Neural progenitor cell (in vitro differentiated cells): ENCODE measurements around the gene DLGAP3. TPM values are rescaled to one million over a fixed set of nuclear protein-coding genes. Genes with fewer than 3 reads are reported as not detected.
A peak's percentile ranks its signal among the peaks of the same experiment; 100 is the strongest.

Source experiments
- DNase-seq: peaks from one replicate; pipeline ENCODE4 v3.0.0-alpha.2; 2016; ENCODE audit warnings: low spot score
- H2AFZ ChIP-seq: fragments of 200-600 bp; sonication (generic); replicated peaks from 2 replicates; pipeline ENCODE4 v1.6.1; 2016; ENCODE audit warnings: antibody characterized with exemption
- H3F3A ChIP-seq: fragments of 200-600 bp; sonication (generic); 2 replicates; pipeline ENCODE4 v1.6.1; 2016; ENCODE audit warnings: antibody characterized with exemption, low read depth
- H3K27ac ChIP-seq: fragments of 200-600 bp; sonication (generic); 2 replicates; pipeline ENCODE4 v1.5.1; 2016; ENCODE audit warnings: mild to moderate bottlenecking
- H3K27me3 ChIP-seq: fragments of 200-600 bp; sonication (generic); 2 replicates; pipeline ENCODE4 v1.6.1; 2016; ENCODE audit warnings: mild to moderate bottlenecking, moderate library complexity
- H3K36me3 ChIP-seq: fragments of 200-600 bp; sonication (generic); 2 replicates; pipeline ENCODE4 v1.5.1; 2016
- H3K4me1 ChIP-seq: fragments of 200-600 bp; sonication (generic); 2 replicates; pipeline ENCODE4 v1.6.1; 2016; ENCODE audit warnings: mixed run types
- H3K4me2 ChIP-seq: fragments of 200-600 bp; sonication (generic); 2 replicates; pipeline ENCODE4 v1.6.1; 2016
- H3K4me3 ChIP-seq: fragments of 200-600 bp; sonication (generic); 2 replicates; pipeline ENCODE4 v1.5.1; 2016
- H3K79me2 ChIP-seq: fragments of 200-600 bp; sonication (generic); 2 replicates; pipeline ENCODE4 v1.6.1; 2016; ENCODE audit warnings: low read depth
- H3K9ac ChIP-seq: fragments of 200-600 bp; sonication (generic); 2 replicates; pipeline ENCODE4 v1.6.1; 2016
- H3K9me3 ChIP-seq: fragments of 200-600 bp; sonication (generic); 2 replicates; pipeline ENCODE4 v1.5.1; 2016; ENCODE audit warnings: low read depth
- H4K20me1 ChIP-seq: fragments of 200-600 bp; sonication (generic); 2 replicates; pipeline ENCODE4 v1.6.1; 2016; ENCODE audit warnings: low read depth
- H3K27ac Mint-ChIP-seq: 3 replicates; pipeline ENCODE4 v1.8.0; 2021; ENCODE audit warnings: mixed read lengths
- H3K27me3 Mint-ChIP-seq: 2 replicates; pipeline ENCODE4 v1.8.0; 2022; ENCODE audit warnings: low read depth, mild to moderate bottlenecking, inconsistent platforms, moderate library complexity, mixed read lengths; ENCODE audit not compliant: insufficient read depth
- H3K36me3 Mint-ChIP-seq: 3 replicates; pipeline ENCODE4 v1.8.0; 2021; ENCODE audit warnings: mixed read lengths
- H3K4me1 Mint-ChIP-seq: 3 replicates; pipeline ENCODE4 v1.8.0; 2021; ENCODE audit warnings: mixed read lengths
- H3K4me3 Mint-ChIP-seq: 3 replicates; pipeline ENCODE4 v1.8.0; 2021; ENCODE audit warnings: mild to moderate bottlenecking, moderate library complexity, mixed read lengths
- H3K9me3 Mint-ChIP-seq: 3 replicates; pipeline ENCODE4 v1.8.0; 2020; ENCODE audit warnings: mixed read lengths
- EZH2 ChIP-seq: fragments of 200-600 bp; sonication (generic); IDR thresholded peaks from 2 replicates; pipeline ENCODE4 v1.6.1; 2017; ENCODE audit warnings: antibody characterized with exemption, mild to moderate bottlenecking, moderate library complexity
- EZH2phosphoT487 ChIP-seq: fragments of 200-600 bp; sonication (generic); IDR thresholded peaks from 2 replicates; pipeline ENCODE4 v1.6.1; 2017; ENCODE audit warnings: antibody characterized with exemption
- total RNA-seq: library from RNA; depleted of rRNA; stranded (reverse); fragments of >200 nt; gene quantifications from 2 replicates; pipeline ENCODE4 v1.2.3, GENCODE V29; 2015; ENCODE audit warnings: low replicate concordance
- TF ChIP-seq, protein P1 (sequence below): fragments of 200-600 bp; sonication (generic); IDR thresholded peaks from 2 replicates; pipeline ENCODE4 v1.5.1; 2017; ENCODE audit warnings: antibody characterized with exemption, mild to moderate bottlenecking

DLGAP3 gene
- total RNA-seq, 1 donor from 2014 or later = not detected

DNA sequence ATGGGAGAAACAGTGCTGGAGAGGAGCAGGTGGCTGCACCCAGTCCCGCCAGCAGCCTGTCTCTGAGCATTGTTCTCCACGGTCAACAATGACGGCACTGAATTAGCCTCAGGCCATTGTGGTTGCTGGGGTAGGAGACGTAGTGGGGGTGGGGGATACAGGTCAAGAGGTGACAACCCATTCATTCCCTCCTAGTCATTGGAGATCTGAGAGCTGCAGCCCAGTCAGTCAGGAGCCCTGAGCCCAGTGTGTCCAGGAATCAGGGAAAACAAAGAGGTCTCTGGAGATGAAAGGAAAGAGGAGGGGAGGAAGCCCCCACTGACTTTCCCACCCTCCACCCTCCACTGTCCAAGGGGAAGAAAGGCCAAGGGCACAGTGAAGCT, 85.2 kb downstream of the DLGAP3 start:
- peak overlapping the region; percentile 60 for H3K4me3 Mint-ChIP-seq

DNA sequence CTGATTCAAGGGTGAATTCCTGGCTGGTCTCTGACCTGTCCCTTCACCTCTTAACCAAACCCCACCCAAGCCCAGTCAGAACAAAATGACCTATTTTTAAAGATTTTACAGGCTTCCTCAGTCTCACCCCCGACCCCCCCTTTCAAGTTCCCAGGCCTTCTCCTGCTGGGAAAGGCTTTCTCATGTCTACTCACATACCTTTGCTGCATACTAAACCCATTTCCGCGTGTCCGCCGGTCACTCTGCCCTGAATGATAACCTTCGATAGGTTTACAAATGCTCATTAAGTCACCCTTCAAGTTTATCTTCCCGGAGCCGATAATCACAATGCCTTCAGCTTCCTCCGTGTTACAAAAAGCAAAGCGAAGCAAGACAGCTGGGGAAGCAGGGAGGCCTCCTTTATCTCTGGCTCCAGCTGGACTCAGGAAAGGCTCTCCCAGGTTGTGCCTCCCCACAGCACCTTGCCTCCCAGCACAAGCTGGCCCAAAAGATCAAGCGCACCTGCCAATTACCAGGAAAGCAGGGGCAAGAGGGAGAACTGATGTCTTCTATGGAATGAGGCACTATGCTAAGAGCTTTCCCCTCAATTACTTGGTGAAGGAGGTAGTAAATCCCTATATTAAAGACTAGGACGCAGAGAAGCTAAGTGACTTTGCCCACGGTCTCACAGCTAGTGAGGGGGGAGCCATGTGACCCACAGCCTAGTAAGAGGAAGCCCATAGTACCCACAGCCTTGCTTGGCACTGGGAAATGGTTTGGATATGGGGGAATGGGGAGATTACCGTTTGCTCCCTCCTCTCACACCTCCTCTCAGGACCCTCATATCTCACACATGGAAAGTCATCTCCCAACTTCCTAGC, 85.8 kb downstream of the DLGAP3 start:
- peak overlapping the region; percentile 60 for H3K4me3 Mint-ChIP-seq
- H3K27ac Mint-ChIP-seq = peak overlapping the region; percentile 98
- H2AFZ ChIP-seq = no peak overlapping the region

More for the DNA sequence above, 85.2 kb downstream of the DLGAP3 start:
- H3K9me3 Mint-ChIP-seq = no peaks in the 10 kb centered on the region
- no peak overlapping the region for H3K27ac ChIP-seq
- H3K9ac ChIP-seq = no peak overlapping the region
- H3K4me3 ChIP-seq = no peak overlapping the region
- H3K27me3 ChIP-seq = no peaks in the 10 kb centered on the region
- no peaks in the 10 kb centered on the region for H3K9me3 ChIP-seq
- H3K36me3 ChIP-seq = no peaks in the 10 kb centered on the region
- no peak for TF ChIP-seq EZH2
- TF ChIP-seq, protein P1, sequence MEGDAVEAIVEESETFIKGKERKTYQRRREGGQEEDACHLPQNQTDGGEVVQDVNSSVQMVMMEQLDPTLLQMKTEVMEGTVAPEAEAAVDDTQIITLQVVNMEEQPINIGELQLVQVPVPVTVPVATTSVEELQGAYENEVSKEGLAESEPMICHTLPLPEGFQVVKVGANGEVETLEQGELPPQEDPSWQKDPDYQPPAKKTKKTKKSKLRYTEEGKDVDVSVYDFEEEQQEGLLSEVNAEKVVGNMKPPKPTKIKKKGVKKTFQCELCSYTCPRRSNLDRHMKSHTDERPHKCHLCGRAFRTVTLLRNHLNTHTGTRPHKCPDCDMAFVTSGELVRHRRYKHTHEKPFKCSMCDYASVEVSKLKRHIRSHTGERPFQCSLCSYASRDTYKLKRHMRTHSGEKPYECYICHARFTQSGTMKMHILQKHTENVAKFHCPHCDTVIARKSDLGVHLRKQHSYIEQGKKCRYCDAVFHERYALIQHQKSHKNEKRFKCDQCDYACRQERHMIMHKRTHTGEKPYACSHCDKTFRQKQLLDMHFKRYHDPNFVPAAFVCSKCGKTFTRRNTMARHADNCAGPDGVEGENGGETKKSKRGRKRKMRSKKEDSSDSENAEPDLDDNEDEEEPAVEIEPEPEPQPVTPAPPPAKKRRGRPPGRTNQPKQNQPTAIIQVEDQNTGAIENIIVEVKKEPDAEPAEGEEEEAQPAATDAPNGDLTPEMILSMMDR = no peak
- no peak for TF ChIP-seq EZH2phosphoT487
- peaks cover 11% of the 10 kb centered on the region for H3K36me3 Mint-ChIP-seq
- H4K20me1 ChIP-seq = peaks cover 70% of the 10 kb centered on the region
- H3K27ac Mint-ChIP-seq = peak overlapping the region; percentile 98
- peaks cover 69% of the 10 kb centered on the region for H3K4me1 Mint-ChIP-seq
- DNase-seq = peak; percentile 70
- H3K4me2 ChIP-seq = peak overlapping the region; percentile 55
- no peak overlapping the region for H2AFZ ChIP-seq
- H3K4me1 ChIP-seq = peaks cover 27% of the 10 kb centered on the region
- no peaks in the 10 kb centered on the region for H3K27me3 Mint-ChIP-seq
- peaks cover 17% of the 10 kb centered on the region for H3F3A ChIP-seq
- no peaks in the 10 kb centered on the region for H3K79me2 ChIP-seq

DNA sequence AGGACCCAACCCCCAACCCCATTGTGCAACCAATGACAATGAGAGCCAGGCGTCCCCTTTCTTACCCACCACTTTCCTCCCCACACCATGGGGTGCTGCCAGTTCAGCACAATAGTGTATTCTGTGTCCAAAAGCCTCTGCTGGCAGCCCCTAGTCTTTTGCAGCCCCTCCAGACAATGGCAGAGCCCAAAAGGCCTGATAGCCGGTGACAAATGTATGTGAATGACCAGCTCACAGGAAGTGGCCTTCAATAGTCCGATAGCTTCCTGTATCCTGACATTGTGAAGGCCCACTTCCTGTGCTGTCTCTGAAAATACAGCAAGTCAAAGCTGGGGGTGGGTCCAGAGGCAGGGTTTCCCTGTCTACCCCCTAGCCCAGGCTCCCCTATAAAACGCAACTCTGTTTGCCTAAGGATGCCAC, 86.5 kb downstream of the DLGAP3 start:
- Histone ChIP-seq H4K20me1 (peaks cover 63% of the 10 kb centered on the region), H3K4me2 (peak overlapping the region; percentile 55), H3K36me3 (no peaks in the 10 kb centered on the region), H3K4me1 (peaks cover 27% of the 10 kb centered on the region), H2AFZ (no peak overlapping the region), H3K9me3 (no peaks in the 10 kb centered on the region), H3K9ac (no peak overlapping the region), H3K27me3 (no peaks in the 10 kb centered on the region), H3K27ac (no peak overlapping the region), H3K4me3 (no peak overlapping the region), H3F3A (peaks cover 17% of the 10 kb centered on the region), H3K79me2 (no peaks in the 10 kb centered on the region)
- no peaks in the 10 kb centered on the region for H3K27me3 Mint-ChIP-seq
- TF ChIP-seq EZH2phosphoT487 (no peak), EZH2 (no peak)
- TF ChIP-seq, protein P1 = no peak
- H3K4me3 Mint-ChIP-seq = peak overlapping the region; percentile 60
- DNase-seq = peak; percentile 47
- H3K4me1 Mint-ChIP-seq = peaks cover 61% of the 10 kb centered on the region
- H3K27ac Mint-ChIP-seq = peak overlapping the region; percentile 98
- H3K9me3 Mint-ChIP-seq = no peaks in the 10 kb centered on the region
- H3K36me3 Mint-ChIP-seq = peaks cover 2% of the 10 kb centered on the region

More for the DNA sequence above, 85.8 kb downstream of the DLGAP3 start:
- Histone ChIP-seq H3K4me2 (peak overlapping the region; percentile 55), H3K9ac (no peak overlapping the region), H3K4me1 (peaks cover 27% of the 10 kb centered on the region), H3K27ac (no peak overlapping the region), H3K79me2 (no peaks in the 10 kb centered on the region), H3K4me3 (no peak overlapping the region), H4K20me1 (peaks cover 64% of the 10 kb centered on the region), H3K36me3 (no peaks in the 10 kb centered on the region), H3F3A (peaks cover 17% of the 10 kb centered on the region), H3K27me3 (no peaks in the 10 kb centered on the region), H3K9me3 (no peaks in the 10 kb centered on the region)
- TF ChIP-seq EZH2 (no peak), EZH2phosphoT487 (no peak)
- TF ChIP-seq, protein P1 = no peak
- Mint-ChIP-seq H3K4me1 (peaks cover 68% of the 10 kb centered on the region), H3K36me3 (peaks cover 7% of the 10 kb centered on the region), H3K9me3 (no peaks in the 10 kb centered on the region), H3K27me3 (no peaks in the 10 kb centered on the region)
- peak; percentile 12 for DNase-seq
